ENCODE data around the gene NCKAP5.

Gene NCKAP5

GRCh38 chr2:132971310-132972061, 596.8 kb downstream of the NCKAP5 start:
- DNase-seq = no peak

- no peak for DNase-seq
These were observed 598.8 kb downstream of the NCKAP5 start for GRCh38 chr2:132969371-132969985.

GRCh38 chr2:132965460-132965859, 602.8 kb downstream of the NCKAP5 start:
- no peak for DNase-seq

- no peak for DNase-seq
These were observed 605.1 kb downstream of the NCKAP5 start for GRCh38 chr2:132963161-132963560.

GRCh38 chr2:132958887-132959286, 609.4 kb downstream of the NCKAP5 start:
- no peak for DNase-seq

GRCh38 chr2:132955871-132956615, 612.2 kb downstream of the NCKAP5 start:
- DNase-seq = no peak

- DNase-seq = no peak
These were observed 614.5 kb downstream of the NCKAP5 start for GRCh38 chr2:132953771-132954170.

- no peak for DNase-seq
These were observed 617.1 kb downstream of the NCKAP5 start for GRCh38 chr2:132951008-132951714.

GRCh38 chr2:132949108-132949507, 619.2 kb downstream of the NCKAP5 start:
- no peak for DNase-seq

- DNase-seq = no peak
These were observed 620.1 kb downstream of the NCKAP5 start for GRCh38 chr2:132948211-132948610.

GRCh38 chr2:132943829-132944228, 624.4 kb downstream of the NCKAP5 start:
- DNase-seq = no peak

GRCh38 chr2:132941296-132942020, 626.8 kb downstream of the NCKAP5 start:
- DNase-seq = no peak

GRCh38 chr2:132937629-132938028, 630.6 kb downstream of the NCKAP5 start:
- no peak for DNase-seq

GRCh38 chr2:132936791-132937190, 631.5 kb downstream of the NCKAP5 start:
- DNase-seq = no peak

- no peak for DNase-seq
These were observed 632.0 kb downstream of the NCKAP5 start for GRCh38 chr2:132936261-132936660.

GRCh38 chr2:132929786-132930185, 638.5 kb downstream of the NCKAP5 start:
- DNase-seq = no peak

GRCh38 chr2:132923787-132924186, 644.5 kb downstream of the NCKAP5 start:
- DNase-seq = no peak

GRCh38 chr2:132915812-132916549, 652.3 kb downstream of the NCKAP5 start:
- no peak for DNase-seq

GRCh38 chr2:132911726-132912724, 656.2 kb downstream of the NCKAP5 start:
- DNase-seq = no peak

- no peak for DNase-seq
These were observed 657.8 kb downstream of the NCKAP5 start for GRCh38 chr2:132910432-132910831.

GRCh38 chr2:132909427-132909826, 658.8 kb downstream of the NCKAP5 start:
- no peak for DNase-seq
